HG03039 (cell line): Measurements from ENCODE around the gene DOCK3.
A peak's percentile ranks its signal among the peaks of the same experiment; 100 is the strongest.
"Not testable (repeated sequence)": the region's sequence is repeated elsewhere in the genome, so short reads cannot be mapped to it uniquely, and the experiment has no call there.

Source experiments
- ATAC-seq: cut with Tn5 transposase; IDR thresholded peaks from one replicate; pipeline ENCODE4 v1.9.1; 2021; ENCODE audit warnings: mild to moderate bottlenecking, moderate library complexity; ENCODE audit not compliant: unreplicated experiment

The DOCK3 gene

GRCh38 chr3:50673931-50674330, 796 bp upstream of the DOCK3 start:
- no peak for ATAC-seq

GRCh38 chr3:50675179-50676030, 678 bp downstream of the DOCK3 start:
- ATAC-seq: peak; percentile 28

GRCh38 chr3:50676031-50676705, 1.4 kb downstream of the DOCK3 start:
- no peak for ATAC-seq

GRCh38 chr3:50687127-50687751, 12.5 kb downstream of the DOCK3 start:
- ATAC-seq: no peak

GRCh38 chr3:50687916-50688315, 13.2 kb downstream of the DOCK3 start:
- ATAC-seq: no peak

- ATAC-seq: not testable (repeated sequence)
These were observed 13.9 kb downstream of the DOCK3 start for GRCh38 chr3:50688602-50689001.

GRCh38 chr3:50689558-50689957, 14.8 kb downstream of the DOCK3 start:
- no peak for ATAC-seq

- no peak for ATAC-seq
These were observed 20.3 kb downstream of the DOCK3 start for GRCh38 chr3:50695031-50695430.

GRCh38 chr3:50696276-50696675, 21.5 kb downstream of the DOCK3 start:
- ATAC-seq: no peak

- no peak for ATAC-seq
These were observed 23.5 kb downstream of the DOCK3 start for GRCh38 chr3:50698269-50698668.

GRCh38 chr3:50708620-50709019, 33.9 kb downstream of the DOCK3 start:
- ATAC-seq: no peak

GRCh38 chr3:50714946-50715345, 40.2 kb downstream of the DOCK3 start:
- ATAC-seq: no peak

- no peak for ATAC-seq
These were observed 50.1 kb downstream of the DOCK3 start for GRCh38 chr3:50724831-50725230.

GRCh38 chr3:50734985-50735384, 60.3 kb downstream of the DOCK3 start:
- ATAC-seq: no peak

GRCh38 chr3:50737193-50737905, 62.6 kb downstream of the DOCK3 start:
- ATAC-seq: no peak

- no peak for ATAC-seq
These were observed 63.3 kb downstream of the DOCK3 start for GRCh38 chr3:50737906-50738598.

GRCh38 chr3:50743643-50744042, 68.9 kb downstream of the DOCK3 start:
- no peak for ATAC-seq

- no peak for ATAC-seq
These were observed 75.1 kb downstream of the DOCK3 start for GRCh38 chr3:50749822-50750221.

- ATAC-seq: no peak
These were observed 84.3 kb downstream of the DOCK3 start for GRCh38 chr3:50759015-50759414.

- no peak for ATAC-seq
These were observed 103.0 kb downstream of the DOCK3 start for GRCh38 chr3:50777680-50778079.

GRCh38 chr3:50781766-50782165, 107.0 kb downstream of the DOCK3 start:
- not testable (repeated sequence) for ATAC-seq
